HCT116 (cell line): ENCODE results near the gene ABHD11. TPM values are rescaled to one million over a fixed set of nuclear protein-coding genes. Genes with fewer than 3 reads are reported as not detected.

Experiments
- ATAC-seq: fragments of 200-7000 bp; cut with Tn5 transposase; 2 replicates; pipeline ENCODE4 v1.9.1; 2020; ENCODE audit warnings: mild to moderate bottlenecking, moderate library complexity
- BruUV-seq: library from RNA; stranded (reverse); fragments of 400-500 nt; replicated peaks from 2 replicates; lab custom pipeline; 2021; lab: Mats Ljungman, UMichigan
- CTCF ChIA-PET: fragments of 300-600 bp; sonication (Branson Sonifier 250); formaldehyde crosslinking; loops from one replicate; lab custom pipeline; 2021; ENCODE audit warnings: antibody characterized with exemption; lab: Charles Lee
- POLR2A ChIA-PET: fragments of 300-600, 350-600 bp; sonication (Branson Sonifier 250); formaldehyde crosslinking; loops from one replicate; lab custom pipeline; 2021; ENCODE audit warnings: antibody characterized with exemption; lab: Charles Lee
- RAD21 ChIA-PET, 2 experiments: fragments of 300-600 bp; sonication (Branson Sonifier 250); formaldehyde crosslinking; loops; one replicate each; lab custom pipeline; 2023; ENCODE audit warnings: low total read pairs in 2 of 2; ENCODE audit not compliant: uncharacterized antibody in 2 of 2, unreplicated experiment in 2 of 2, low non-redundant PET in 1 of 2; lab: Charles Lee
- DNase-seq: peaks from one replicate; pipeline ENCODE4 v3.0.0-alpha.2; 2010; ENCODE audit warnings: low read depth, low spot score
- H2AFZ ChIP-seq: fragments of 200-600 bp; shearing (Covaris generic), sonication (generic); 2 replicates; pipeline ENCODE4 v1.6.1; 2017; ENCODE audit warnings: low read depth, mixed run types, mixed read lengths, antibody characterized with exemption, low read length; ENCODE audit not compliant: poor library complexity, severe bottlenecking
- H3K27ac ChIP-seq: 2 replicates; pipeline ENCODE4 v1.5.1; 2012; ENCODE audit warnings: low read depth, low read length
- H3K27me3 ChIP-seq: fragments of 200-600 bp; sonication (generic); 2 replicates; pipeline ENCODE4 v1.6.1; 2016; ENCODE audit warnings: mixed run types, low read length, mixed read lengths; ENCODE audit not compliant: insufficient read depth
- H3K36me3 ChIP-seq, 2 experiments: fragments of 200-500 bp in 1 of 2; fragments of 200-600 bp in 1 of 2; sonication (Bioruptor generic) in 1 of 2; sonication (generic) in 1 of 2; 2 replicates each; pipeline versions ENCODE4 v1.5.1 to v1.6.1; 2014 to 2016; ENCODE audit warnings: low read length in 2 of 2, inconsistent platforms in 1 of 2, mixed read lengths in 1 of 2, mixed run types in 1 of 2; ENCODE audit not compliant: insufficient read depth in 2 of 2, control insufficient read depth in 1 of 2
- H3K4me1 ChIP-seq, 2 experiments: fragments of 200-600 bp in 1 of 2; sonication (generic) in 1 of 2; 2 replicates each; pipeline versions ENCODE4 v1.5.1 to v1.6.1; 2012 to 2017; ENCODE audit warnings: low read length in 2 of 2, inconsistent platforms in 1 of 2, mild to moderate bottlenecking in 1 of 2, mixed read lengths in 1 of 2, mixed run types in 1 of 2, moderate library complexity in 1 of 2; ENCODE audit not compliant: insufficient read depth in 2 of 2, control insufficient read depth in 1 of 2
- H3K4me2 ChIP-seq: fragments of 200-600 bp; sonication (generic); 2 replicates; pipeline ENCODE4 v1.6.1; 2017; ENCODE audit warnings: mixed run types, low read length, mixed read lengths
- H3K4me3 ChIP-seq, 2 experiments: fragments of 200-600 bp in 1 of 2; sonication (generic) in 1 of 2; replicated peaks in 1 of 2; 2 replicates each; pipeline ENCODE4 v1.5.1; 2011 to 2016; ENCODE audit warnings: low read length in 2 of 2, control low read depth in 1 of 2, low read depth in 1 of 2, mild to moderate bottlenecking in 1 of 2, mixed read lengths in 1 of 2, mixed run types in 1 of 2
- H3K79me2 ChIP-seq: fragments of 200-600 bp; sonication (generic); 2 replicates; pipeline ENCODE4 v1.6.1; 2017; ENCODE audit warnings: mild to moderate bottlenecking, mixed run types, low read length, moderate library complexity, mixed read lengths; ENCODE audit not compliant: insufficient read depth
- H3K9ac ChIP-seq: fragments of 200-600 bp; sonication (generic); 2 replicates; pipeline ENCODE4 v1.6.1; 2016; ENCODE audit warnings: low read length, mixed read lengths
- H3K9me2 ChIP-seq: fragments of 200-600 bp; sonication (generic), shearing (Covaris generic); 2 replicates; pipeline ENCODE4 v1.6.1; 2017; ENCODE audit warnings: mixed run types, mild to moderate bottlenecking, moderate library complexity; ENCODE audit not compliant: insufficient read depth
- H3K9me3 ChIP-seq, 2 experiments: fragments of 200-500 bp in 1 of 2; fragments of 200-600 bp in 1 of 2; sonication (Bioruptor generic) in 1 of 2; sonication (generic) in 1 of 2; 2 replicates each; pipeline ENCODE4 v1.6.1; 2014 to 2017; ENCODE audit warnings: low read length in 2 of 2, mixed read lengths in 2 of 2, inconsistent platforms in 1 of 2, low read depth in 1 of 2, mild to moderate bottlenecking in 1 of 2, mixed run types in 1 of 2, moderate library complexity in 1 of 2; ENCODE audit not compliant: control insufficient read depth in 1 of 2, insufficient read depth in 1 of 2
- H4K20me1 ChIP-seq: fragments of 200-600 bp; sonication (generic), shearing (Covaris generic); 2 replicates; pipeline ENCODE4 v1.6.1; 2017; ENCODE audit warnings: mixed run types, mild to moderate bottlenecking, moderate library complexity; ENCODE audit not compliant: insufficient read depth
- CEBPB ChIP-seq: IDR thresholded peaks from 2 replicates; pipeline ENCODE4 v1.6.1; 2012; ENCODE audit warnings: low read depth
- EGR1 ChIP-seq: IDR thresholded peaks from 2 replicates; pipeline ENCODE4 v1.6.1; 2012; ENCODE audit warnings: low read depth
- ELF1 ChIP-seq: IDR thresholded peaks from 2 replicates; pipeline ENCODE4 v1.6.1; 2012; ENCODE audit warnings: low read depth, borderline replicate concordance
- EZH2 ChIP-seq: fragments of 200-600 bp; sonication (generic); IDR thresholded peaks from 2 replicates; pipeline ENCODE4 v1.6.1; 2017; ENCODE audit warnings: antibody characterized with exemption, mixed run types
- FOSL1 ChIP-seq: IDR thresholded peaks from 2 replicates; pipeline ENCODE4 v1.6.1; 2012; ENCODE audit warnings: low read depth
- JUND ChIP-seq: IDR thresholded peaks from 2 replicates; pipeline ENCODE4 v1.6.1; 2012
- POLR2A ChIP-seq: IDR thresholded peaks from 2 replicates; pipeline ENCODE4 v1.7.0; 2011; ENCODE audit warnings: borderline replicate concordance; ENCODE audit not compliant: insufficient read depth, insufficient read length; ENCODE audit errors: extremely low read depth
- POLR2AphosphoS5 ChIP-seq: IDR thresholded peaks from 2 replicates; pipeline ENCODE4 v1.6.1; 2011; ENCODE audit warnings: mild to moderate bottlenecking, low read depth, low read length, moderate library complexity
- RAD21 ChIP-seq: IDR thresholded peaks from 2 replicates; pipeline ENCODE4 v1.6.1; 2012; ENCODE audit warnings: low read depth, mild to moderate bottlenecking
- SIN3A ChIP-seq: IDR thresholded peaks from 2 replicates; pipeline ENCODE4 v1.6.1; 2012; ENCODE audit warnings: low read depth
- SP1 ChIP-seq: IDR thresholded peaks from 2 replicates; pipeline ENCODE4 v1.6.1; 2012; ENCODE audit warnings: low read depth
- SRF ChIP-seq: IDR thresholded peaks from 2 replicates; pipeline ENCODE4 v1.6.1; 2012; ENCODE audit warnings: low read depth
- TCF7L2 ChIP-seq: IDR thresholded peaks from 2 replicates; pipeline ENCODE4 v1.7.0; 2011; ENCODE audit warnings: borderline replicate concordance, inconsistent platforms; ENCODE audit not compliant: insufficient read depth, insufficient read length; ENCODE audit errors: extremely low read depth
- YY1 ChIP-seq: IDR thresholded peaks from 2 replicates; pipeline ENCODE4 v1.6.1; 2011; ENCODE audit warnings: low read length, low read depth, moderate library complexity, mild to moderate bottlenecking; ENCODE audit not compliant: insufficient replicate concordance; ENCODE audit errors: extremely low read depth
- ZFX ChIP-seq: fragments of 450-650 bp; IDR thresholded peaks from 2 replicates; pipeline ENCODE4 v1.6.1; 2017
- ZNF274 ChIP-seq: fragments of 200-500 bp; sonication (Bioruptor generic); IDR thresholded peaks from 2 replicates; pipeline ENCODE4 v1.6.1; 2014; ENCODE audit warnings: mild to moderate bottlenecking, low read depth, low read length, inconsistent platforms
- intact Hi-C: fragments of 100-400 bp; cut with micrococcal nuclease; formaldehyde crosslinking; loops from 2 replicates; pipeline ENCODE4 v1.10.0; 2022
- total RNA-seq: library from RNA; stranded (reverse); gene quantifications from one replicate; pipeline ENCODE4 v1.2.1, GENCODE V29; 2021; ENCODE audit not compliant: unreplicated experiment
- TF ChIP-seq, protein P1 (sequence below): IDR thresholded peaks from 2 replicates; pipeline ENCODE4 v1.6.1; 2012
- TF ChIP-seq, protein P2 (sequence below): IDR thresholded peaks from 2 replicates; pipeline ENCODE4 v1.6.1; 2012; ENCODE audit warnings: low read depth
- TF ChIP-seq, protein P3 (sequence below): IDR thresholded peaks from 2 replicates; pipeline ENCODE4 v1.6.1; 2011; ENCODE audit warnings: mild to moderate bottlenecking, low read length, moderate library complexity; ENCODE audit not compliant: insufficient replicate concordance; ENCODE audit errors: extremely low read depth

ABHD11 gene
- total RNA-seq, 1 experiment from 2014 or later = 69.8 TPM

DNA sequence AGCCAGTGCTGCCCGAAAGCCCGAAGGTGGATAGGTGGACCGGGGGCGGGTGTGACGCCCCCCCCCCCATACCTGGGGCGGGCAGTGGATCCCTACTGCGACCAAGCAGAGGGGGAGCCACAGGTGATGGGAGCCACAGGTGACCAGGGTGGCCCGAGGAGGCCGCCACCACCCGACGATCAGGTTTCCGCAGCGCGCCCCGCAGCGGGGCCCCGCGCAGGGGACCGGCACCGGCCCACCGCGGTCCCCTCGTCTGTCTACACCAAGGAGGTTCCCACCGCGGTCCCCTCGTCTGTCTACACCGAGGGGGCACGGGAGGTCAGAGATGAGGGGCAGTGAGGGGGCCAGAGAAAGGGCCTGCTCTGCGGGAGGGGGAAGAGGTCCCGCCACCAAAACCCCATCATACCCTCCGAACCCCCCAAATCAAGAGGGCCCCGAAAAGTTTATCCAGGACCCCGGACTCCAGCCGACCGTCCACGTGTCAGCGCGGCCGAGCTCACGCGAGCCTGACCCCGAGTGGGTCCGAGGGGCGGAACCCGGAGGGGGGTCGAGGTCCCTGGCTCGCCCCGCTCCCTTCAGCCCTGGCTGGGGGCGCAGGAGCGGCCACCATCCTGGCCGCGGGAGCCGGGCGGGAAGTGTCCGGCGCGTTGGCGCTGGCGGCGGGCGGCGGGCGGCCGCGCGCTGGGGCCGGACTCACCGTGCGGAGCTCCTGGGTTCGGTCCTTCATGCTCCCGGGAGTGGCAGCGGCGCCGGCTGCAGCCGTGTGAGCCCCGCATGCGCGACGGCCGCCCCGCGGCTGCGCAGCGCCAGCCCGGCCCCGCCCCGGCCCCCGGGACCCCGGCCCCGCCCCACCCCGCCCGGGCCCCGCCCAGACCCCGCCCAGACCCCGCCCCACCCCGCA, 19.4 kb downstream of the ABHD11 start, which contains the start of gene STX1A:
TSS of gene STX1A (minus strand) at position 765 of the 901 bp plus-strand sequence. CDS start at position 727, 38 bp downstream.
- H2AFZ ChIP-seq = no peak within 1 kb of the TSS
- H3K4me3 ChIP-seq = peak within 1 kb of the TSS; percentile 88 to 93
- H3K4me2 ChIP-seq = peak within 1 kb of the TSS; percentile 84
- H3K9ac ChIP-seq = peak within 1 kb of the TSS; percentile 95
- ChIA-PET RAD21 (interaction anchor here in 1 of 2 experiments (1.4 kb wide), 1 partner anchor 12 kb away, joined by 3 read pairs; no protein-coding TSS in a partner anchor), POLR2A (interaction anchor here (1.6 kb wide), 1 partner anchor 12 kb away, joined by 5 read pairs; no protein-coding TSS in a partner anchor), CTCF (interaction anchor here (0.5 to 2.0 kb wide), 5 partner anchors 12 to 112 kb away, joined by 3 to 6 read pairs (median 5); no protein-coding TSS in a partner anchor)
- no peaks in the 10 kb centered on the region for H3K36me3 ChIP-seq
- no peaks in the 10 kb centered on the region for H3K9me3 ChIP-seq
- H3K27ac ChIP-seq = peak within 1 kb of the TSS; percentile 81
- H3K27me3 ChIP-seq = no peaks in the 10 kb centered on the region
- DNase-seq (no peak), ATAC-seq (peak; percentile 62)
- peaks cover 46% of the 10 kb centered on the region for H3K79me2 ChIP-seq
- peaks cover 8% of the 10 kb centered on the region; the same call in 1 of the 2 replicates for H4K20me1 ChIP-seq
- H3K4me1 ChIP-seq = peaks cover 61 to 71% of the 10 kb centered on the region in 2 experiments
- no peaks in the 10 kb centered on the region for H3K9me2 ChIP-seq
- intact Hi-C loops = no loop called here
- BruUV-seq = no TSS peak
- TF ChIP-seq EZH2 (no peak), SIN3A (no peak), YY1 (no peak), ZNF274 (no peak), FOSL1 (no peak), POLR2A (peak; percentile 28), CEBPB (no peak), TCF7L2 (no peak), JUND (no peak), SRF (no peak), EGR1 (no peak), ZFX (peak; percentile 43; the same call in 1 of the 2 replicates), POLR2AphosphoS5 (peak; percentile 81), SP1 (no peak), ELF1 (no peak), RAD21 (no peak)
- TF ChIP-seq, protein P1, sequence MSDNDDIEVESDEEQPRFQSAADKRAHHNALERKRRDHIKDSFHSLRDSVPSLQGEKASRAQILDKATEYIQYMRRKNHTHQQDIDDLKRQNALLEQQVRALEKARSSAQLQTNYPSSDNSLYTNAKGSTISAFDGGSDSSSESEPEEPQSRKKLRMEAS = no peak
- TF ChIP-seq, protein P2, sequence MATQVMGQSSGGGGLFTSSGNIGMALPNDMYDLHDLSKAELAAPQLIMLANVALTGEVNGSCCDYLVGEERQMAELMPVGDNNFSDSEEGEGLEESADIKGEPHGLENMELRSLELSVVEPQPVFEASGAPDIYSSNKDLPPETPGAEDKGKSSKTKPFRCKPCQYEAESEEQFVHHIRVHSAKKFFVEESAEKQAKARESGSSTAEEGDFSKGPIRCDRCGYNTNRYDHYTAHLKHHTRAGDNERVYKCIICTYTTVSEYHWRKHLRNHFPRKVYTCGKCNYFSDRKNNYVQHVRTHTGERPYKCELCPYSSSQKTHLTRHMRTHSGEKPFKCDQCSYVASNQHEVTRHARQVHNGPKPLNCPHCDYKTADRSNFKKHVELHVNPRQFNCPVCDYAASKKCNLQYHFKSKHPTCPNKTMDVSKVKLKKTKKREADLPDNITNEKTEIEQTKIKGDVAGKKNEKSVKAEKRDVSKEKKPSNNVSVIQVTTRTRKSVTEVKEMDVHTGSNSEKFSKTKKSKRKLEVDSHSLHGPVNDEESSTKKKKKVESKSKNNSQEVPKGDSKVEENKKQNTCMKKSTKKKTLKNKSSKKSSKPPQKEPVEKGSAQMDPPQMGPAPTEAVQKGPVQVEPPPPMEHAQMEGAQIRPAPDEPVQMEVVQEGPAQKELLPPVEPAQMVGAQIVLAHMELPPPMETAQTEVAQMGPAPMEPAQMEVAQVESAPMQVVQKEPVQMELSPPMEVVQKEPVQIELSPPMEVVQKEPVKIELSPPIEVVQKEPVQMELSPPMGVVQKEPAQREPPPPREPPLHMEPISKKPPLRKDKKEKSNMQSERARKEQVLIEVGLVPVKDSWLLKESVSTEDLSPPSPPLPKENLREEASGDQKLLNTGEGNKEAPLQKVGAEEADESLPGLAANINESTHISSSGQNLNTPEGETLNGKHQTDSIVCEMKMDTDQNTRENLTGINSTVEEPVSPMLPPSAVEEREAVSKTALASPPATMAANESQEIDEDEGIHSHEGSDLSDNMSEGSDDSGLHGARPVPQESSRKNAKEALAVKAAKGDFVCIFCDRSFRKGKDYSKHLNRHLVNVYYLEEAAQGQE = no peak
- TF ChIP-seq, protein P3, sequence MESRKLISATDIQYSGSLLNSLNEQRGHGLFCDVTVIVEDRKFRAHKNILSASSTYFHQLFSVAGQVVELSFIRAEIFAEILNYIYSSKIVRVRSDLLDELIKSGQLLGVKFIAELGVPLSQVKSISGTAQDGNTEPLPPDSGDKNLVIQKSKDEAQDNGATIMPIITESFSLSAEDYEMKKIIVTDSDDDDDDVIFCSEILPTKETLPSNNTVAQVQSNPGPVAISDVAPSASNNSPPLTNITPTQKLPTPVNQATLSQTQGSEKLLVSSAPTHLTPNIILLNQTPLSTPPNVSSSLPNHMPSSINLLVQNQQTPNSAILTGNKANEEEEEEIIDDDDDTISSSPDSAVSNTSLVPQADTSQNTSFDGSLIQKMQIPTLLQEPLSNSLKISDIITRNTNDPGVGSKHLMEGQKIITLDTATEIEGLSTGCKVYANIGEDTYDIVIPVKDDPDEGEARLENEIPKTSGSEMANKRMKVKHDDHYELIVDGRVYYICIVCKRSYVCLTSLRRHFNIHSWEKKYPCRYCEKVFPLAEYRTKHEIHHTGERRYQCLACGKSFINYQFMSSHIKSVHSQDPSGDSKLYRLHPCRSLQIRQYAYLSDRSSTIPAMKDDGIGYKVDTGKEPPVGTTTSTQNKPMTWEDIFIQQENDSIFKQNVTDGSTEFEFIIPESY = no peak
